B cell (primary cell): ENCODE data around the gene CFLAR. TPM values are rescaled to one million over a fixed set of nuclear protein-coding genes. Genes with fewer than 3 reads are reported as not detected.

Source experiments
- ATAC-seq: fragments of 200-7000 bp; cut with Tn5 transposase; one replicate; pipeline ENCODE4 v1.10.0; 2021; ENCODE audit warnings: low read depth, mild to moderate bottlenecking, moderate number of reproducible peaks, moderate library complexity
- CTCF ChIA-PET: fragments of 350-600 bp; sonication (Branson Sonifier 250); formaldehyde crosslinking; loops from one replicate; lab custom pipeline; 2021; ENCODE audit warnings: antibody characterized with exemption, inconsistent platforms; lab: Charles Lee
- POLR2A ChIA-PET: fragments of 350-600 bp; sonication (Branson Sonifier 250); formaldehyde crosslinking; loops from one replicate; lab custom pipeline; 2021; ENCODE audit warnings: antibody characterized with exemption; lab: Charles Lee
- DNase-seq: peaks from one replicate; pipeline ENCODE4 v3.0.0; 2013
- H2AFZ ChIP-seq: 2 replicates; pipeline ENCODE4 v1.6.1; 2012; ENCODE audit warnings: mild to moderate bottlenecking, low read depth, low read length; ENCODE audit not compliant: insufficient read depth, poor library complexity, severe bottlenecking
- H3K27ac ChIP-seq, 2 donors: 1 replicate in 1 of 2; 2 replicates in 1 of 2; pipeline ENCODE4 v1.5.1; 2012 to 2013; ENCODE audit warnings: low read length in 2 of 2, mild to moderate bottlenecking in 2 of 2, moderate library complexity in 1 of 2
- H3K27me3 ChIP-seq, 4 experiments: fragments of 200-600 bp in 1 of 4; sonication (generic) in 1 of 4; replicated peaks in 1 of 4; 1 replicate in 2 of 4; 2 replicates in 2 of 4; pipeline versions ENCODE4 v1.6.1 to v1.7.0; 2013 to 2016; ENCODE audit warnings: low read length in 3 of 4, mild to moderate bottlenecking in 2 of 4, mixed read lengths in 1 of 4, moderate library complexity in 1 of 4; ENCODE audit not compliant: insufficient read depth in 4 of 4, control insufficient read depth in 3 of 4; ENCODE audit errors: control extremely low read depth in 1 of 4
- H3K36me3 ChIP-seq, 2 experiments: replicated peaks in 1 of 2; 1 replicate in 1 of 2; 2 replicates in 1 of 2; pipeline versions ENCODE4 v1.6.1 to v1.7.1; 2013; ENCODE audit warnings: low read length in 1 of 2; ENCODE audit not compliant: insufficient read depth in 2 of 2, control insufficient read depth in 1 of 2; ENCODE audit errors: control extremely low read depth in 1 of 2, extremely low read depth in 1 of 2
- H3K4me1 ChIP-seq, 2 donors: fragments of 200-600 bp in 1 of 2; sonication (generic) in 1 of 2; 1 replicate in 1 of 2; 2 replicates in 1 of 2; pipeline versions ENCODE4 v1.5.1 to v1.6.1; 2013 to 2017; ENCODE audit warnings: low read length in 2 of 2; ENCODE audit not compliant: control insufficient read depth in 2 of 2, insufficient read depth in 2 of 2
- H3K4me2 ChIP-seq: replicated peaks from 2 replicates; pipeline ENCODE3; 2012; ENCODE audit warnings: mild to moderate bottlenecking, low read depth, low read length; ENCODE audit not compliant: poor library complexity, severe bottlenecking
- H3K4me3 ChIP-seq, 5 experiments: fragments of 200-600 bp in 1 of 5; sonication (generic) in 1 of 5; 1 replicate in 3 of 5; 2 replicates in 2 of 5; pipeline versions ENCODE4 v1.5.1 to v1.7.0; 2011 to 2016; ENCODE audit warnings: low read length in 4 of 5, mild to moderate bottlenecking in 4 of 5, low read depth in 2 of 5, control low read depth in 1 of 5, moderate library complexity in 1 of 5; ENCODE audit not compliant: insufficient read depth in 1 of 5; ENCODE audit errors: control extremely low read depth in 1 of 5, extremely low read depth in 1 of 5
- H3K79me2 ChIP-seq: fragments of 200-600 bp; sonication (generic); one replicate; pipeline ENCODE4 v1.6.0; 2016; ENCODE audit warnings: low read length; ENCODE audit not compliant: control insufficient read depth, insufficient read depth
- H3K9ac ChIP-seq: fragments of 200-600 bp; sonication (generic); 2 replicates; pipeline ENCODE4 v1.6.1; 2017; ENCODE audit warnings: mild to moderate bottlenecking, low read length, moderate library complexity
- H3K9me3 ChIP-seq, 3 donors: one replicate each; pipeline versions ENCODE4 v1.6.1 to v1.7.1; 2013; ENCODE audit warnings: low read length in 2 of 3; ENCODE audit not compliant: control insufficient read depth in 2 of 3, insufficient read depth in 1 of 3; ENCODE audit errors: control extremely low read depth in 1 of 3
- H4K20me1 ChIP-seq: 2 replicates; pipeline ENCODE4 v1.6.0; 2012; ENCODE audit warnings: mild to moderate bottlenecking, low read length; ENCODE audit not compliant: insufficient read depth, control insufficient read depth, poor library complexity, severe bottlenecking
- H3K27ac Mint-ChIP-seq: one replicate; pipeline ENCODE4 v1.8.0; 2021; ENCODE audit warnings: mixed read lengths
- H3K27me3 Mint-ChIP-seq: one replicate; pipeline ENCODE4 v1.8.0; 2021; ENCODE audit warnings: mixed read lengths
- H3K4me1 Mint-ChIP-seq: one replicate; pipeline ENCODE4 v1.8.0; 2021; ENCODE audit warnings: mixed read lengths
- H3K4me3 Mint-ChIP-seq: one replicate; pipeline ENCODE4 v1.8.0; 2021; ENCODE audit warnings: mixed read lengths
- H3K9me3 Mint-ChIP-seq: one replicate; pipeline ENCODE4 v1.8.0; 2022; ENCODE audit warnings: mixed read lengths; ENCODE audit not compliant: insufficient read depth
- EZH2 ChIP-seq: IDR thresholded peaks from 2 replicates; pipeline ENCODE4 v1.6.1; 2012; ENCODE audit warnings: borderline replicate concordance, low read depth, mild to moderate bottlenecking, moderate library complexity, low read length; ENCODE audit not compliant: insufficient read depth, poor library complexity, severe bottlenecking
- WGBS: methylation state at CpG from one replicate; pipeline ENCODE4 v1.1.5; 2013; ENCODE audit warnings: missing lambda C conversion rate; ENCODE audit not compliant: insufficient coverage; 5-methylcytosine and 5-hydroxymethylcytosine counted together
- intact Hi-C: fragments of 100-400 bp; cut with micrococcal nuclease; formaldehyde crosslinking; loops from one replicate; pipeline ENCODE4 v1.10.0; 2022
- polyA plus RNA-seq: library from polyadenylated mRNA; depleted of rRNA; stranded (reverse); fragments of >200 nt; gene quantifications from 2 replicates; pipeline ENCODE4 v1.2.3, GENCODE V29; 2012
- total RNA-seq, 2 donors: library from RNA; stranded (reverse); fragments of 120-200 nt in 1 of 2; gene quantifications; 1 replicate in 1 of 2; 2 replicates in 1 of 2; pipeline versions ENCODE4 v1.2.3 to v1.2.4, GENCODE V29; 2013 to 2022
- TF ChIP-seq, protein P1 (sequence below): fragments of 200-600 bp; IDR thresholded peaks from one replicate; pipeline ENCODE4 v1.8.0; 2022; ENCODE audit warnings: antibody characterized with exemption, mild to moderate bottlenecking

Gene CFLAR
- total and polyA plus RNA-seq, 2 donors (not counting 1 experiment from before 2014, with no cell fraction given) = 58.4 to 216 TPM

DNA sequence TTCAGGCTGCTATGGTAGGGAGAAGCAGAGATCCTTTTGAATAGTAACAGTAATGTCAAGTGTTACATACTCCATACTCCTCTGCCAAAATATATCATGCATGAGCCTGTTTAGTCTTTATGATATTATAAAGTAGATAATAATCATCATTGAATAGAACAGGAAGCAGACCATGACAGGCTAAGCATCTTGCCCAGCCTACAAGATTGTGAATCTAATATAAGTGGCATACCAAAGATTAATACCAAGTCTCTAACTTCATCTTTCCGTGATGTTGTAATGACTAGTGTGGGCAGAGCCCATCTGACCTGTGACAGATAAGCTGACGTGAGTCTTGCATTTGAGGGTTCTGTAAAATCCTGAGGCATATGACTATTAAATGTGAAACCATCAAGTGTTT is 31.1 kb upstream of the CFLAR start:
- no peaks in the 10 kb centered on the region for H3K4me1 ChIP-seq
- Mint-ChIP-seq H3K4me1 (no peaks in the 10 kb centered on the region), H3K27me3 (no peaks in the 10 kb centered on the region), H3K27ac (no peak overlapping the region), H3K4me3 (no peak overlapping the region), H3K9me3 (no peaks in the 10 kb centered on the region)
- no peaks in the 10 kb centered on the region for H3K9me3 ChIP-seq
- DNase-seq (no peak), ATAC-seq (no peak)
- H3K4me3 ChIP-seq = no peak overlapping the region
- peaks cover 38% of the 10 kb centered on the region for H3K79me2 ChIP-seq
- H4K20me1 ChIP-seq = no peaks in the 10 kb centered on the region
- H3K36me3 ChIP-seq = peaks cover 0 to 45% of the 10 kb centered on the region in 2 experiments
- no peak for TF ChIP-seq EZH2
- TF ChIP-seq, protein P1, sequence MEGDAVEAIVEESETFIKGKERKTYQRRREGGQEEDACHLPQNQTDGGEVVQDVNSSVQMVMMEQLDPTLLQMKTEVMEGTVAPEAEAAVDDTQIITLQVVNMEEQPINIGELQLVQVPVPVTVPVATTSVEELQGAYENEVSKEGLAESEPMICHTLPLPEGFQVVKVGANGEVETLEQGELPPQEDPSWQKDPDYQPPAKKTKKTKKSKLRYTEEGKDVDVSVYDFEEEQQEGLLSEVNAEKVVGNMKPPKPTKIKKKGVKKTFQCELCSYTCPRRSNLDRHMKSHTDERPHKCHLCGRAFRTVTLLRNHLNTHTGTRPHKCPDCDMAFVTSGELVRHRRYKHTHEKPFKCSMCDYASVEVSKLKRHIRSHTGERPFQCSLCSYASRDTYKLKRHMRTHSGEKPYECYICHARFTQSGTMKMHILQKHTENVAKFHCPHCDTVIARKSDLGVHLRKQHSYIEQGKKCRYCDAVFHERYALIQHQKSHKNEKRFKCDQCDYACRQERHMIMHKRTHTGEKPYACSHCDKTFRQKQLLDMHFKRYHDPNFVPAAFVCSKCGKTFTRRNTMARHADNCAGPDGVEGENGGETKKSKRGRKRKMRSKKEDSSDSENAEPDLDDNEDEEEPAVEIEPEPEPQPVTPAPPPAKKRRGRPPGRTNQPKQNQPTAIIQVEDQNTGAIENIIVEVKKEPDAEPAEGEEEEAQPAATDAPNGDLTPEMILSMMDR = no peak
- H3K27ac ChIP-seq = no peak overlapping the region
- ChIA-PET POLR2A (no interaction called here), CTCF (interaction anchor here (1.1 to 1.8 kb wide), 2 partner anchors 16 to 23 kb away, joined by 5 to 8 read pairs; no protein-coding TSS in a partner anchor)
- intact Hi-C loops = no loop called here
- no CpG with 5 or more reads among the region's 2 CpGs for WGBS
- no peak overlapping the region for H3K9ac ChIP-seq
- no peak overlapping the region for H2AFZ ChIP-seq
- H3K4me2 ChIP-seq = no peak overlapping the region
- H3K27me3 ChIP-seq = no peaks in the 10 kb centered on the region

DNA sequence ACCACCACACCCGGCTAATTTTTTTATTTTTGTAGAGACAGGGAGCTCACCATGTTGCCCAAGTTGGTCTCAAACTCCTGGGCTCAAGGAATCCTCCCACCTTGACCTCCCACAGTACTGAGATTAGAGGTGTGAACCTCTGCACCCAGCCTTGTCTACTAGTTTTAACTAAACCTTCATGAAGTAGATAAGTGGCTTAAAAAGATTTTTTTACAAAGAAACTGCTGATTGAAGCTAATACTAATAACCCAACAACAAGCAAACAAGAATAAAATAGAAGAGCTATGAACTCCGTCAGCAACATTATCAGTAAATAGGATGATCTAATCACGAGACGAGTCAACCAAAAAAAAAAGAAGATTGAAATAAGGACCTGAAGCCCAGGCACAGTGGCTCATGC is 25.4 kb upstream of the CFLAR start:
- Histone ChIP-seq H2AFZ (no peak overlapping the region), H3K27me3 (no peaks in the 10 kb centered on the region), H3K4me2 (no peak overlapping the region), H3K27ac (no peak overlapping the region), H3K4me1 (no peaks in the 10 kb centered on the region), H3K9ac (no peak overlapping the region), H3K4me3 (no peak overlapping the region), H3K9me3 (no peaks in the 10 kb centered on the region), H4K20me1 (no peaks in the 10 kb centered on the region), H3K36me3 (peaks cover 0 to 15% of the 10 kb centered on the region in 2 experiments), H3K79me2 (no peaks in the 10 kb centered on the region)
- ATAC-seq = no peak
- Mint-ChIP-seq H3K27ac (no peak overlapping the region), H3K4me1 (no peaks in the 10 kb centered on the region), H3K9me3 (no peaks in the 10 kb centered on the region), H3K27me3 (no peaks in the 10 kb centered on the region), H3K4me3 (no peak overlapping the region)
- intact Hi-C loops = no loop called here
- ChIA-PET CTCF (interaction anchor here (0.6 to 2.1 kb wide), 4 partner anchors 10 to 1484 kb away, joined by 3 to 7 read pairs (median 3); partner anchors contain the start of gene CFLAR), POLR2A (interaction anchor here (0.7 kb wide), 1 partner anchor 52 kb away, joined by 8 read pairs; no protein-coding TSS in a partner anchor)
- DNase-seq = no peak
- TF ChIP-seq EZH2 = no peak
- TF ChIP-seq, protein P1 = no peak
- 100% methylated on average over 3 of the region's 4 CpGs for WGBS
